NB4 (cell line): Measurements from ENCODE around the gene DOC2B.

Source experiments
- MAX ChIP-seq: IDR thresholded peaks from 2 replicates; pipeline ENCODE4 v1.6.1; 2011; ENCODE audit warnings: low read depth, low read length
- MYC ChIP-seq: IDR thresholded peaks from 2 replicates; pipeline ENCODE4 v1.6.1; 2011; ENCODE audit warnings: low read depth, low read length
- POLR2A ChIP-seq: IDR thresholded peaks from 2 replicates; pipeline ENCODE4 v1.6.1; 2011; ENCODE audit warnings: mild to moderate bottlenecking; ENCODE audit not compliant: insufficient read length; ENCODE audit errors: extremely low read depth
- TF ChIP-seq, protein P1 (sequence below): IDR thresholded peaks from one replicate; pipeline ENCODE4 v1.5.1; 2012; ENCODE audit warnings: low read depth, low read length

GRCh38 chr17:213286-214105 is 32.0 kb upstream of the DOC2B start:
- TF ChIP-seq, protein P1, sequence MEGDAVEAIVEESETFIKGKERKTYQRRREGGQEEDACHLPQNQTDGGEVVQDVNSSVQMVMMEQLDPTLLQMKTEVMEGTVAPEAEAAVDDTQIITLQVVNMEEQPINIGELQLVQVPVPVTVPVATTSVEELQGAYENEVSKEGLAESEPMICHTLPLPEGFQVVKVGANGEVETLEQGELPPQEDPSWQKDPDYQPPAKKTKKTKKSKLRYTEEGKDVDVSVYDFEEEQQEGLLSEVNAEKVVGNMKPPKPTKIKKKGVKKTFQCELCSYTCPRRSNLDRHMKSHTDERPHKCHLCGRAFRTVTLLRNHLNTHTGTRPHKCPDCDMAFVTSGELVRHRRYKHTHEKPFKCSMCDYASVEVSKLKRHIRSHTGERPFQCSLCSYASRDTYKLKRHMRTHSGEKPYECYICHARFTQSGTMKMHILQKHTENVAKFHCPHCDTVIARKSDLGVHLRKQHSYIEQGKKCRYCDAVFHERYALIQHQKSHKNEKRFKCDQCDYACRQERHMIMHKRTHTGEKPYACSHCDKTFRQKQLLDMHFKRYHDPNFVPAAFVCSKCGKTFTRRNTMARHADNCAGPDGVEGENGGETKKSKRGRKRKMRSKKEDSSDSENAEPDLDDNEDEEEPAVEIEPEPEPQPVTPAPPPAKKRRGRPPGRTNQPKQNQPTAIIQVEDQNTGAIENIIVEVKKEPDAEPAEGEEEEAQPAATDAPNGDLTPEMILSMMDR: no peak
- TF ChIP-seq POLR2A (no peak), MAX (no peak), MYC (no peak)
